ENCODE data around the gene GPBP1L1. TPM values are rescaled to one million over a fixed set of nuclear protein-coding genes. Genes with fewer than 3 reads are reported as not detected.

Gene GPBP1L1
- total and polyA plus RNA-seq, 2 of the 13 experiments (the other 11 are each of a cell fraction or from before 2014, with no cell fraction given) = 45.9 to 86.1 TPM

- TF ChIP-seq TFDP2 (CRISPR knock-in tag; IDR thresholded peaks at IDR 0.05) (peak; percentile 95), E2F1 (CRISPR knock-in tag; IDR thresholded peaks at IDR 0.05) (peak; percentile 89), ZNF251 (CRISPR knock-in tag; IDR thresholded peaks at IDR 0.05) (no peak), GATAD2A (CRISPR knock-in tag; IDR thresholded peaks at IDR 0.05) (no peak), SALL2 (CRISPR knock-in tag; IDR thresholded peaks at IDR 0.05) (peak; percentile 46; the same call in 1 of the 2 replicates), AKAP8 (CRISPR knock-in tag; IDR thresholded peaks at IDR 0.05) (no peak), ZNF83 (CRISPR knock-in tag; IDR thresholded peaks at IDR 0.05; ENCODE audit: borderline replicate concordance) (0 out of 2 replicates have a peak, but pooled peaks have one; percentile 11), ZNF772 (CRISPR knock-in tag; IDR thresholded peaks at IDR 0.05) (no peak; the same call in 1 of the 2 replicates), MYC (CRISPR knock-in tag; IDR thresholded peaks at IDR 0.05; ENCODE audit: borderline replicate concordance) (peak; percentile 71), STAT5B (CRISPR knock-in tag; IDR thresholded peaks at IDR 0.05) (no peak), ZMYM2 (CRISPR knock-in tag; IDR thresholded peaks at IDR 0.05) (no peak), ZNF460 (CRISPR knock-in tag; IDR thresholded peaks at IDR 0.05; ENCODE audit: borderline replicate concordance) (no peak), ZNF552 (CRISPR knock-in tag; IDR thresholded peaks at IDR 0.05; ENCODE audit: borderline replicate concordance) (no peak), TFDP1 (CRISPR knock-in tag; IDR thresholded peaks at IDR 0.05; ENCODE audit: borderline replicate concordance) (peak; percentile 93), RFXANK (CRISPR knock-in tag; IDR thresholded peaks at IDR 0.05) (0 out of 2 replicates have a peak, but pooled peaks have one; percentile 13), ZNF597 (CRISPR knock-in tag; IDR thresholded peaks at IDR 0.05) (no peak), FOXO1 (CRISPR knock-in tag; IDR thresholded peaks at IDR 0.05) (no peak), SAP130 (CRISPR knock-in tag; IDR thresholded peaks at IDR 0.05; ENCODE audit: low read depth) (peak; percentile 89), ZNF687 (CRISPR knock-in tag; IDR thresholded peaks at IDR 0.05) (peak; percentile 85), TARDBP (CRISPR knock-in tag; IDR thresholded peaks at IDR 0.05) (peak; percentile 72), HIVEP1 (CRISPR knock-in tag; IDR thresholded peaks at IDR 0.05) (no peak), HDAC1 (CRISPR knock-in tag; IDR thresholded peaks at IDR 0.05) (no peak; the same call in 1 of the 2 replicates)
These were observed 101.8 kb downstream of the GPBP1L1 start (continued) for GRCh38 chr1:45584351-45585109.
